Adrenal gland (tissue), 5 donors: Measurements from ENCODE around the gene TMEM120B.

Experiments
- CTCF ChIP-seq, 6 experiments: fragments of 450-650 bp in 4 of 6; fragments of 200-600 bp in 2 of 6; sonication (generic) in 1 of 6; IDR thresholded peaks; 1 replicate in 5 of 6; 2 replicates in 1 of 6; pipeline versions ENCODE4 v1.5.1 to v1.8.0; 2016 to 2021; ENCODE audit warnings: antibody characterized with exemption in 6 of 6, mild to moderate bottlenecking in 2 of 6, moderate library complexity in 1 of 6
- POLR2A ChIP-seq, 2 donors: fragments of 450-650 bp; IDR thresholded peaks; one replicate each; pipeline ENCODE4 v1.6.1; 2017; ENCODE audit warnings: antibody characterized with exemption in 2 of 2, mild to moderate bottlenecking in 2 of 2, moderate library complexity in 1 of 2
- donor health status: DM: no; HTN: no; CAD: no.

- TF ChIP-seq CTCF (IDR thresholded peaks at IDR 0.05) (no peak), POLR2A (IDR thresholded peaks at IDR 0.05) (no peak)
Observed at GRCh38 chr12:121791671-121792551, 79.4 kb downstream of the TMEM120B start.
